ENCODE results near the gene MAFG. TPM values are rescaled to one million over a fixed set of nuclear protein-coding genes. Genes with fewer than 3 reads are reported as not detected.
A peak's percentile ranks its signal among the peaks of the same experiment; 100 is the strongest.

Gene MAFG
- total RNA-seq, 1 donor from 2014 or later: 8.1 TPM

GRCh38 chr17:81927152-81927652, 333 bp downstream of the MAFG start:
- Histone ChIP-seq H2AFZ (replicated peaks) (no peak overlapping the region), H3K27me3 (peaks cover 17% of the 10 kb centered on the region), H3K4me1 (peaks cover 33% of the 10 kb centered on the region), H3K79me2 (ENCODE audit: low read depth) (peaks cover 49% of the 10 kb centered on the region), H4K20me1 (ENCODE audit: low read depth) (peaks cover 59% of the 10 kb centered on the region), H3K9ac (peak overlapping the region; percentile 22), H3K9me3 (ENCODE audit: low read depth) (no peaks in the 10 kb centered on the region), H3F3A (ENCODE audit: low read depth) (peaks cover 39% of the 10 kb centered on the region), H3K36me3 (no peaks in the 10 kb centered on the region), H3K4me3 (peak overlapping the region; percentile 87), H3K4me2 (peak overlapping the region; percentile 99), H3K27ac (no peak overlapping the region)
- Mint-ChIP-seq H3K4me3 (no peak overlapping the region), H3K9me3 (no peaks in the 10 kb centered on the region), H3K36me3 (peaks cover 1% of the 10 kb centered on the region), H3K27me3 (ENCODE audit: insufficient read depth, low read depth) (peaks cover 2% of the 10 kb centered on the region), H3K4me1 (peaks cover 21% of the 10 kb centered on the region), H3K27ac (no peak overlapping the region)
- DNase-seq (ENCODE audit: low spot score): no peak
- no peak for TF ChIP-seq EZH2 (IDR thresholded peaks at IDR 0.05)
- no peak for TF ChIP-seq CTCF (IDR thresholded peaks at IDR 0.05)
- TF ChIP-seq EZH2phosphoT487 (IDR thresholded peaks at IDR 0.05): no peak

GRCh38 chr17:81926451-81927151, 934 bp downstream of the MAFG start:
- Histone ChIP-seq H3K27me3 (peaks cover 17% of the 10 kb centered on the region), H3F3A (ENCODE audit: low read depth) (peaks cover 39% of the 10 kb centered on the region), H3K79me2 (ENCODE audit: low read depth) (peaks cover 55% of the 10 kb centered on the region), H3K4me1 (peaks cover 33% of the 10 kb centered on the region), H4K20me1 (ENCODE audit: low read depth) (peaks cover 59% of the 10 kb centered on the region), H3K27ac (no peak overlapping the region), H3K4me2 (peak overlapping the region; percentile 99), H3K36me3 (no peaks in the 10 kb centered on the region), H3K4me3 (peak overlapping the region; percentile 87), H3K9me3 (ENCODE audit: low read depth) (no peaks in the 10 kb centered on the region), H3K9ac (peak overlapping the region; percentile 22), H2AFZ (replicated peaks) (no peak overlapping the region)
- H3K9me3 Mint-ChIP-seq: no peaks in the 10 kb centered on the region
- peaks cover 2% of the 10 kb centered on the region for H3K36me3 Mint-ChIP-seq
- H3K27me3 Mint-ChIP-seq (ENCODE audit: insufficient read depth, low read depth): no peaks in the 10 kb centered on the region
- peak overlapping the region; percentile 90 for H3K4me3 Mint-ChIP-seq
- TF ChIP-seq CTCF (IDR thresholded peaks at IDR 0.05): no peak
- TF ChIP-seq EZH2 (IDR thresholded peaks at IDR 0.05): no peak
- no peak for TF ChIP-seq EZH2phosphoT487 (IDR thresholded peaks at IDR 0.05)
- peak; percentile 85 for DNase-seq (ENCODE audit: low spot score)
- no peak overlapping the region for H3K27ac Mint-ChIP-seq
- peaks cover 21% of the 10 kb centered on the region for H3K4me1 Mint-ChIP-seq

- H3K27ac ChIP-seq: no peak overlapping the region
- peak overlapping the region; percentile 99 for H3K4me2 ChIP-seq
- peak overlapping the region; percentile 87 for H3K4me3 ChIP-seq
- H3K27me3 Mint-ChIP-seq (ENCODE audit: insufficient read depth, low read depth): no peaks in the 10 kb centered on the region
- peaks cover 5% of the 10 kb centered on the region for H3K36me3 Mint-ChIP-seq
- no peak overlapping the region for H2AFZ ChIP-seq (replicated peaks)
- H3K79me2 ChIP-seq (ENCODE audit: low read depth): peaks cover 61% of the 10 kb centered on the region
- peak overlapping the region; percentile 90 for H3K4me3 Mint-ChIP-seq
- no peaks in the 10 kb centered on the region for H3K9me3 Mint-ChIP-seq
- H3K27me3 ChIP-seq: peaks cover 17% of the 10 kb centered on the region
- TF ChIP-seq EZH2 (IDR thresholded peaks at IDR 0.05) (no peak), EZH2phosphoT487 (IDR thresholded peaks at IDR 0.05) (no peak), CTCF (IDR thresholded peaks at IDR 0.05) (no peak)
- peaks cover 21% of the 10 kb centered on the region for H3K4me1 Mint-ChIP-seq
- H3K9me3 ChIP-seq (ENCODE audit: low read depth): no peaks in the 10 kb centered on the region
- H3K36me3 ChIP-seq: no peaks in the 10 kb centered on the region
- H3F3A ChIP-seq (ENCODE audit: low read depth): peaks cover 39% of the 10 kb centered on the region
- DNase-seq (ENCODE audit: low spot score): no peak
- peaks cover 33% of the 10 kb centered on the region for H3K4me1 ChIP-seq
- H3K9ac ChIP-seq: no peak overlapping the region
- peaks cover 59% of the 10 kb centered on the region for H4K20me1 ChIP-seq (ENCODE audit: low read depth)
- H3K27ac Mint-ChIP-seq: no peak overlapping the region
These were observed 1.6 kb downstream of the MAFG start for GRCh38 chr17:81925860-81926450.
